ENCODE results near the gene DEDD2. TPM values are rescaled to one million over a fixed set of nuclear protein-coding genes. Genes with fewer than 3 reads are reported as not detected.

Gene DEDD2
- total RNA-seq, 1 donor from 2014 or later: 26.1 TPM

DNA sequence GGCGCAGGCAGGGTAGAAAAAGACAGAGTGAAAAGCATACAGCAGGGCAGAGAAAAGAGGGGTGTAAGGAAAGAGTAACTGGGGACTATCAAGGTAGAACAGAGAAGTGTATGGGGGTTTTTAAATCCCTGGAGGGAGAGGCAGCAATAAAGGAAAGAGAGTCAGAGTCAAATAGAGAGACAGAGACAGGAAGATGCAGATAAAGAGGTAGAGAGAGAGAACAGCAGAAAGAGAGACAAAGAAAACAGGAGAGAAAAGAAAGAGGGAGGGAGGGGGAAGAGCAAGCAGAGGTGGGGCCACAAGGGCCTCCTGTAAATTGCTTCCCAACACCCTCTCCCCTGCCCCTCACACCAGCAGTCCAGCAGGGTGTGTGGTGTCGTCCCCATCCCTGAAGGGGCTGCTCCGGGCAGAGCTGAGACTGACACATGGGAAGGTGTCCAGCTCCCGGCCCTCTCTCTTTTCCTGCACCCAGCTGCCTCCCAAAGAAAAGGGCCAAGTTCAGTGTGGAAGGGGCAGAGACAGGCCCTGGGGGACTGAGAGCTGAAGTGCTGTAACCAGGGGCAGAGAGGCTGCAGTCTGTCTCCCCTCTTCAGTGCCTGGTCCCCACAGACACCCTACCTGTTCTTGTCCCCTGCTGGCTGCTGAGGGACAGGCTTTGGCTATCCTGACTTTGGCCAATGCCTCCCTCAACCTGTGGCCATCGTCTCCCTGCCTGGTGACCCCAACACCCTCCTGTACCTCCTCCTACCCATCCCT, 67.9 kb downstream of the DEDD2 start:
- no peak overlapping the region for H3K4me3 Mint-ChIP-seq
- TF ChIP-seq, protein P1, sequence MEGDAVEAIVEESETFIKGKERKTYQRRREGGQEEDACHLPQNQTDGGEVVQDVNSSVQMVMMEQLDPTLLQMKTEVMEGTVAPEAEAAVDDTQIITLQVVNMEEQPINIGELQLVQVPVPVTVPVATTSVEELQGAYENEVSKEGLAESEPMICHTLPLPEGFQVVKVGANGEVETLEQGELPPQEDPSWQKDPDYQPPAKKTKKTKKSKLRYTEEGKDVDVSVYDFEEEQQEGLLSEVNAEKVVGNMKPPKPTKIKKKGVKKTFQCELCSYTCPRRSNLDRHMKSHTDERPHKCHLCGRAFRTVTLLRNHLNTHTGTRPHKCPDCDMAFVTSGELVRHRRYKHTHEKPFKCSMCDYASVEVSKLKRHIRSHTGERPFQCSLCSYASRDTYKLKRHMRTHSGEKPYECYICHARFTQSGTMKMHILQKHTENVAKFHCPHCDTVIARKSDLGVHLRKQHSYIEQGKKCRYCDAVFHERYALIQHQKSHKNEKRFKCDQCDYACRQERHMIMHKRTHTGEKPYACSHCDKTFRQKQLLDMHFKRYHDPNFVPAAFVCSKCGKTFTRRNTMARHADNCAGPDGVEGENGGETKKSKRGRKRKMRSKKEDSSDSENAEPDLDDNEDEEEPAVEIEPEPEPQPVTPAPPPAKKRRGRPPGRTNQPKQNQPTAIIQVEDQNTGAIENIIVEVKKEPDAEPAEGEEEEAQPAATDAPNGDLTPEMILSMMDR (IDR thresholded peaks at IDR 0.05): no peak
- H3K9me3 Mint-ChIP-seq: no peaks in the 10 kb centered on the region
- H3K27ac Mint-ChIP-seq: no peak overlapping the region
- ATAC-seq (ENCODE audit: low read depth): no peak
- peaks cover 25% of the 10 kb centered on the region for H3K4me1 Mint-ChIP-seq
- CTCF ChIA-PET: interaction anchor here (0.8 kb wide), 1 partner anchor 17 kb away, joined by 3 read pairs; the partner anchor contains the start of gene POU2F2
- DNase-seq: no peak
- POLR2A ChIA-PET: interaction anchor here (0.6 to 1.4 kb wide), 2 partner anchors 9 to 65 kb away, joined by 3 to 5 read pairs; no protein-coding TSS in a partner anchor
- intact Hi-C loops (cut with micrococcal nuclease): no loop called here
- no peaks in the 10 kb centered on the region for H3K27me3 Mint-ChIP-seq
- peaks cover 18% of the 10 kb centered on the region for H3K36me3 Mint-ChIP-seq (ENCODE audit: low read depth)

Other genes starting within 250 kb of the DEDD2 start
- gene ATP1A3, start 223.4 kb downstream of the DEDD2 start, total RNA-seq: 1.4 and 1.8 TPM in 2 replicates
- gene GRIK5, start 147.5 kb downstream of the DEDD2 start, total RNA-seq: 0.09 and 0.15 TPM in 2 replicates
- gene ZNF574, start 141.5 kb downstream of the DEDD2 start, total RNA-seq: 27.7 and 29.6 TPM in 2 replicates
- 508 and 577 TPM in 2 replicates for gene POU2F2, start 85.2 kb downstream of the DEDD2 start, total RNA-seq
- 19.6 and 22.7 TPM in 2 replicates for gene ZNF526, start 2.6 kb upstream of the DEDD2 start, total RNA-seq
- 38.2 and 38.6 TPM in 2 replicates for gene GSK3A, start 24.9 kb upstream of the DEDD2 start, total RNA-seq
- gene ERF, start 37.5 kb upstream of the DEDD2 start, total RNA-seq: 47.9 and 48.1 TPM in 2 replicates
- 85.4 and 96.5 TPM in 2 replicates for gene CIC, start 51.6 kb upstream of the DEDD2 start, total RNA-seq
- gene PRR19, start 84.5 kb upstream of the DEDD2 start, total RNA-seq: 0.20 and 0.33 TPM in 2 replicates
- gene PAFAH1B3, start 84.9 kb upstream of the DEDD2 start, total RNA-seq: 22.7 and 25.9 TPM in 2 replicates
- not detected in 2 replicates for gene TMEM145, start 95.6 kb upstream of the DEDD2 start, total RNA-seq
- 13.0 and 15.1 TPM in 2 replicates for gene MEGF8, start 108.0 kb upstream of the DEDD2 start, total RNA-seq
- gene CNFN, start 172.6 kb upstream of the DEDD2 start, total RNA-seq: 1.00 and 2.4 TPM in 2 replicates
- 37.2 and 37.3 TPM in 2 replicates for gene LIPE, start 209.7 kb upstream of the DEDD2 start, total RNA-seq
- not detected in 2 replicates for gene CXCL17, start 225.3 kb upstream of the DEDD2 start, total RNA-seq

Measured in activated B cell treated with CpG ODN at 0.5 μM for 24 hours (primary cell).